DND-41 (cell line): ENCODE measurements around the gene IFT80.

Source experiments
- ATAC-seq: fragments of 200-7000 bp; cut with Tn5 transposase; 3 replicates; pipeline ENCODE4 v1.9.1; 2021; ENCODE audit warnings: low read depth; ENCODE audit not compliant: insufficient read depth
- DNase-seq: peaks from one replicate; pipeline ENCODE4 v3.0.0-alpha.2; 2020
- H2AFZ ChIP-seq: 2 replicates; pipeline ENCODE4 v1.6.0; 2012; ENCODE audit warnings: low read depth, low read length
- H3K27ac ChIP-seq: 2 replicates; pipeline ENCODE4 v1.5.1; 2012; ENCODE audit warnings: low read length, inconsistent platforms
- H3K27me3 ChIP-seq: fragments of 200-600 bp; sonication (generic); 2 replicates; pipeline ENCODE4 v1.6.0; 2012; ENCODE audit warnings: low read length, mild to moderate bottlenecking, inconsistent platforms; ENCODE audit not compliant: insufficient read depth, poor library complexity
- H3K36me3 ChIP-seq: 2 replicates; pipeline ENCODE4 v1.5.1; 2012; ENCODE audit warnings: low read length, inconsistent platforms; ENCODE audit not compliant: insufficient read depth
- H3K4me1 ChIP-seq: 2 replicates; pipeline ENCODE4 v1.5.1; 2012; ENCODE audit warnings: mild to moderate bottlenecking, low read length; ENCODE audit not compliant: insufficient read depth
- H3K4me2 ChIP-seq: 2 replicates; pipeline ENCODE4 v1.6.0; 2012; ENCODE audit warnings: mild to moderate bottlenecking, moderate library complexity, low read length, inconsistent platforms; ENCODE audit not compliant: insufficient read depth
- H3K4me3 ChIP-seq, 2 experiments: fragments of 200-600 bp in 1 of 2; shearing (Covaris generic) in 1 of 2; 2 replicates each; pipeline ENCODE4 v1.5.1; 2012 to 2016; ENCODE audit warnings: inconsistent platforms in 2 of 2, low read length in 2 of 2, mild to moderate bottlenecking in 2 of 2, low read depth in 1 of 2, moderate library complexity in 1 of 2
- H3K79me2 ChIP-seq: 2 replicates; pipeline ENCODE4 v1.6.0; 2012; ENCODE audit warnings: low read length, inconsistent platforms; ENCODE audit not compliant: insufficient read depth
- H3K9ac ChIP-seq: 2 replicates; pipeline ENCODE4 v1.6.0; 2012; ENCODE audit warnings: low read depth, mild to moderate bottlenecking, inconsistent platforms, low read length, moderate library complexity
- H3K9me3 ChIP-seq: 2 replicates; pipeline ENCODE4 v1.5.1; 2012; ENCODE audit warnings: low read length, moderate library complexity, mild to moderate bottlenecking, inconsistent platforms; ENCODE audit not compliant: insufficient read depth, severe bottlenecking
- H4K20me1 ChIP-seq: 2 replicates; pipeline ENCODE4 v1.6.0; 2012; ENCODE audit warnings: low read length; ENCODE audit not compliant: insufficient read depth
- EZH2 ChIP-seq: IDR thresholded peaks from 3 replicates; pipeline ENCODE4 v1.6.1; 2012; ENCODE audit warnings: borderline replicate concordance, low read depth, mild to moderate bottlenecking, moderate library complexity, low read length, inconsistent platforms; ENCODE audit not compliant: severe bottlenecking
- TF ChIP-seq, protein P1 (sequence below): IDR thresholded peaks from 2 replicates; pipeline ENCODE4 v1.5.1; 2012; ENCODE audit warnings: borderline replicate concordance, low read length, moderate library complexity, mild to moderate bottlenecking; ENCODE audit not compliant: poor library complexity, severe bottlenecking; ENCODE audit errors: extremely low read depth

IFT80 gene

GRCh38 chr3:160435095-160435494 is 36.1 kb upstream of the IFT80 start:
- no peak for ATAC-seq
- H3K27me3 ChIP-seq = no peaks in the 10 kb centered on the region
- peaks cover 70% of the 10 kb centered on the region for H3K36me3 ChIP-seq

DNA sequence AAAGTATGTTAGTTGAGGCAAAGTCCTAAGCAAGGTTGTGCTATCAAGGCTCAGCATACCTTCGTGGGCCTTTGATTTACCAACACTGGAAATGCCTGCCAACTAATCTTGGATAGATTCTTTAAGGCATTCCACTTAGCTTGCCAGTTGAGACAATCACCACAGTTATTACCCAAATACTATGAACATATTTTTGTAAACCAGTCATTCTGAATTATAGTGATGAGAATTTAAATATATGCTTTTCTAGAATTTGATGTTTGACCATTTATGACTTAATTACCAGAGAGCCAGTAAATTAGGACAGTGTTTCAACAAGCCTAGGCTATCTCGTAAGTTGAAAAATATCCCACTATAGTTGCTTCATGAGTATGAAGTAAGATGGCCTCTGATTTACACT is 35.0 kb upstream of the IFT80 start:
- Histone ChIP-seq H3K4me3 (no peak overlapping the region), H3K4me2 (no peak overlapping the region), H4K20me1 (peaks cover 8% of the 10 kb centered on the region; the same call in 1 of the 2 replicates), H3K79me2 (no peaks in the 10 kb centered on the region), H3K4me1 (no peaks in the 10 kb centered on the region), H3K9ac (no peak overlapping the region), H2AFZ (no peak overlapping the region), H3K9me3 (no peaks in the 10 kb centered on the region), H3K27me3 (no peaks in the 10 kb centered on the region), H3K27ac (no peak overlapping the region), H3K36me3 (peaks cover 80% of the 10 kb centered on the region)
- no peak for DNase-seq
- no peak for TF ChIP-seq EZH2
- no peak for ATAC-seq

More at GRCh38 chr3:160435095-160435494, 36.1 kb upstream of the IFT80 start:
- DNase-seq = no peak
- no peak for TF ChIP-seq EZH2
- TF ChIP-seq, protein P1, sequence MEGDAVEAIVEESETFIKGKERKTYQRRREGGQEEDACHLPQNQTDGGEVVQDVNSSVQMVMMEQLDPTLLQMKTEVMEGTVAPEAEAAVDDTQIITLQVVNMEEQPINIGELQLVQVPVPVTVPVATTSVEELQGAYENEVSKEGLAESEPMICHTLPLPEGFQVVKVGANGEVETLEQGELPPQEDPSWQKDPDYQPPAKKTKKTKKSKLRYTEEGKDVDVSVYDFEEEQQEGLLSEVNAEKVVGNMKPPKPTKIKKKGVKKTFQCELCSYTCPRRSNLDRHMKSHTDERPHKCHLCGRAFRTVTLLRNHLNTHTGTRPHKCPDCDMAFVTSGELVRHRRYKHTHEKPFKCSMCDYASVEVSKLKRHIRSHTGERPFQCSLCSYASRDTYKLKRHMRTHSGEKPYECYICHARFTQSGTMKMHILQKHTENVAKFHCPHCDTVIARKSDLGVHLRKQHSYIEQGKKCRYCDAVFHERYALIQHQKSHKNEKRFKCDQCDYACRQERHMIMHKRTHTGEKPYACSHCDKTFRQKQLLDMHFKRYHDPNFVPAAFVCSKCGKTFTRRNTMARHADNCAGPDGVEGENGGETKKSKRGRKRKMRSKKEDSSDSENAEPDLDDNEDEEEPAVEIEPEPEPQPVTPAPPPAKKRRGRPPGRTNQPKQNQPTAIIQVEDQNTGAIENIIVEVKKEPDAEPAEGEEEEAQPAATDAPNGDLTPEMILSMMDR = no peak
- no peak overlapping the region for H3K9ac ChIP-seq
- peaks cover 8% of the 10 kb centered on the region; the same call in 1 of the 2 replicates for H4K20me1 ChIP-seq
- no peak overlapping the region for H3K4me3 ChIP-seq
- no peak overlapping the region for H2AFZ ChIP-seq
- H3K4me2 ChIP-seq = no peak overlapping the region
- no peaks in the 10 kb centered on the region for H3K4me1 ChIP-seq
- H3K79me2 ChIP-seq = no peaks in the 10 kb centered on the region
- H3K9me3 ChIP-seq = no peaks in the 10 kb centered on the region
- no peak overlapping the region for H3K27ac ChIP-seq

DNA sequence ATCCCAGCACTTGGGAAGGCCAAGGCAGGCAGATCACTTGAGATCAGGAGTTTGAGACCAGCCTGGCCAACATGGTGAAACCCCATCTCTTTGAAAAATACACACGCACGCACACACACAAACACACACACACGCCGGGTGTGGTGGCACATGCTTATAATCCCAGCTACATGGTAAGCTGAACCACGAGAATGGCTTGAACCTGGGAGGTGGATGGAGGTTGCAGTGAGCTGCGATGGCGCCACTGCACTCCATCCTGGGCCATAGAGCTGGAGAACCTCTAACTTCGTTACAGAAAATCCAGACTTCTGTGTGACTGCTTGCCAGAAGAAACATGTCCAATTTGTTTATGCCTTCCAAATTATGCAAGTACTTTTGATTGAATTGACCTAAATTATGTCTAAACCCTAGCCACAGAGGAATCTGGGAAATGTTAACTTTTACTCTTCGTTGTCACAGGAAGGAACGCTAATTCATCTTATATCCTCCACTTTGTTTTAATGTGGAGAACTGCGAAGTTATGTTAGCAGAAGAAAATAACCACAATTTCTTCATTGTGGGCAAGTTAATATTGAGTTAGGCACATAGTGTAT is 28.9 kb upstream of the IFT80 start:
- no peak overlapping the region for H3K9ac ChIP-seq
- no peaks in the 10 kb centered on the region for H3K9me3 ChIP-seq
- TF ChIP-seq, protein P1 = no peak
- TF ChIP-seq EZH2 = no peak
- ATAC-seq (peak; percentile 32; the same call in 2 of the 3 replicates), DNase-seq (no peak)
- H2AFZ ChIP-seq = no peak overlapping the region
- H3K4me2 ChIP-seq = no peak overlapping the region
- H3K4me3 ChIP-seq = no peak overlapping the region
- H3K27ac ChIP-seq = no peak overlapping the region
- no peaks in the 10 kb centered on the region for H3K4me1 ChIP-seq
- peaks cover 23% of the 10 kb centered on the region; the same call in 1 of the 2 replicates for H4K20me1 ChIP-seq
- peaks cover 26% of the 10 kb centered on the region for H3K79me2 ChIP-seq
- no peaks in the 10 kb centered on the region for H3K27me3 ChIP-seq
- peaks cover 100% of the 10 kb centered on the region for H3K36me3 ChIP-seq

GRCh38 chr3:160417311-160417710 is 18.3 kb upstream of the IFT80 start:
- ATAC-seq = no peak
- peaks cover 99% of the 10 kb centered on the region for H3K36me3 ChIP-seq

More at GRCh38 chr3:160417311-160417710, 18.3 kb upstream of the IFT80 start:
- Histone ChIP-seq H3K4me2 (no peak overlapping the region), H3K27ac (no peak overlapping the region), H3K4me3 (no peak overlapping the region), H3K9ac (no peak overlapping the region), H3K4me1 (no peaks in the 10 kb centered on the region), H3K9me3 (no peaks in the 10 kb centered on the region), H3K79me2 (peaks cover 89% of the 10 kb centered on the region), H2AFZ (no peak overlapping the region), H4K20me1 (peaks cover 36% of the 10 kb centered on the region), H3K27me3 (no peaks in the 10 kb centered on the region)
- no peak for DNase-seq
- TF ChIP-seq, protein P1 = no peak
- no peak for TF ChIP-seq EZH2
